NCI-H2107 treated with DMSO at 0.1 percent for 48 hours (cell line): ENCODE results near the gene SGIP1.

Experiments
- DNase-seq: peaks from one replicate; lab custom pipeline; 2025; ENCODE audit not compliant: unreplicated experiment; lab: John Stamatoyannopoulos, UW

SGIP1 gene

GRCh38 chr1:66533804-66534740 is at the start of gene SGIP1:
Gene SGIP1, plus strand, starts transcription at chr1:66534153. Its CDS starts 206 bp downstream, at chr1:66534359.
- DNase-seq: no peak

- no peak for DNase-seq
Measured at GRCh38 chr1:66489151-66489550, 44.8 kb upstream of the SGIP1 start.

GRCh38 chr1:66489972-66490601 is 43.9 kb upstream of the SGIP1 start:
- DNase-seq: no peak

GRCh38 chr1:66490816-66491215 is 43.1 kb upstream of the SGIP1 start:
- DNase-seq: no peak

GRCh38 chr1:66492424-66492823 is 41.5 kb upstream of the SGIP1 start:
- no peak for DNase-seq

GRCh38 chr1:66493731-66494130 is 40.2 kb upstream of the SGIP1 start:
- DNase-seq: no peak

- DNase-seq: no peak
Measured at GRCh38 chr1:66494482-66494881, 39.5 kb upstream of the SGIP1 start.

- DNase-seq: no peak
Measured at GRCh38 chr1:66495495-66495894, 38.5 kb upstream of the SGIP1 start.

- no peak for DNase-seq
Measured at GRCh38 chr1:66497910-66498309, 36.0 kb upstream of the SGIP1 start.

- no peak for DNase-seq
Measured at GRCh38 chr1:66500301-66500700, 33.7 kb upstream of the SGIP1 start.

GRCh38 chr1:66502086-66502485 is 31.9 kb upstream of the SGIP1 start:
- no peak for DNase-seq

- peak; percentile 79 for DNase-seq
Measured at GRCh38 chr1:66503841-66504470, 30.0 kb upstream of the SGIP1 start.

- DNase-seq: no peak
Measured at GRCh38 chr1:66505671-66506392, 28.1 kb upstream of the SGIP1 start.

GRCh38 chr1:66506393-66506687 is 27.6 kb upstream of the SGIP1 start:
- DNase-seq: no peak

- DNase-seq: no peak
Measured at GRCh38 chr1:66506991-66507390, 27.0 kb upstream of the SGIP1 start.

- DNase-seq: no peak
Measured at GRCh38 chr1:66510407-66510806, 23.5 kb upstream of the SGIP1 start.

- no peak for DNase-seq
Measured at GRCh38 chr1:66511118-66511517, 22.8 kb upstream of the SGIP1 start.

- DNase-seq: no peak
Measured at GRCh38 chr1:66517959-66518358, 16.0 kb upstream of the SGIP1 start.

- no peak for DNase-seq
Measured at GRCh38 chr1:66518654-66519053, 15.3 kb upstream of the SGIP1 start.

GRCh38 chr1:66519992-66520391 is 14.0 kb upstream of the SGIP1 start:
- no peak for DNase-seq

GRCh38 chr1:66520655-66521054 is 13.3 kb upstream of the SGIP1 start:
- DNase-seq: no peak
